Airway epithelial cell (primary cell): Measurements from ENCODE around the gene PRKAA2. TPM values are rescaled to one million over a fixed set of nuclear protein-coding genes. Genes with fewer than 3 reads are reported as not detected.

Experiments
- total RNA-seq: library from RNA; depleted of rRNA; stranded (reverse); fragments of >200 nt; gene quantifications from 2 replicates; pipeline ENCODE4 v1.2.3, GENCODE V29; 2015

The PRKAA2 gene
- total RNA-seq: 1.5 and 1.9 TPM in 2 replicates

GRCh38 chr1:56644919-56645676, at the start of gene PRKAA2:
Gene PRKAA2 (plus strand): TSS chr1:56645314. CDS start chr1:56645388, 74 bp downstream.

Other genes starting within 250 kb of the PRKAA2 start
- gene PLPP3, start 65.8 kb upstream of the PRKAA2 start, total RNA-seq: 0.93 and 1.8 TPM in 2 replicates
- gene FYB2, start 174.1 kb downstream of the PRKAA2 start, total RNA-seq: not detected in 2 replicates
- not detected in 2 replicates for gene C8A, start 209.5 kb downstream of the PRKAA2 start, total RNA-seq